ENCODE measurements around the gene GPR141. TPM values are rescaled to one million over a fixed set of nuclear protein-coding genes. Genes with fewer than 3 reads are reported as not detected.

GPR141 gene
- polyA plus RNA-seq, 1 of the 3 experiments (the other 2 are of a cell fraction), result not detected

GRCh38 chr7:37669818-37670217 is 13.7 kb upstream of the GPR141 start:
- no peaks in the 10 kb centered on the region for H3K36me3 ChIP-seq (replicated peaks in 1 of 2; ENCODE audit: control insufficient read depth in 1 of 2, insufficient read depth in 2 of 2, low read length in 1 of 2)
- ChIA-PET POLR2A (no interaction called here), CTCF (interaction anchor here (1.5 kb wide), 1 partner anchor 435 kb away, joined by 4 read pairs; no protein-coding TSS in a partner anchor)
- TF ChIP-seq CTCF (IDR thresholded peaks at IDR 0.05), result no peak
- TF ChIP-seq CHD2 (IDR thresholded peaks at IDR 0.05; ENCODE audit: low read length, partially characterized antibody), result no peak
- TF ChIP-seq RXRA (IDR thresholded peaks at IDR 0.05; ENCODE audit: borderline replicate concordance, low read depth), result no peak
- TF ChIP-seq TEAD4 (IDR thresholded peaks at IDR 0.05; ENCODE audit: borderline replicate concordance, insufficient read depth), result no peak
- TF ChIP-seq FOXM1 (IDR thresholded peaks at IDR 0.05; ENCODE audit: low read depth), result no peak
- no peak for TF ChIP-seq NRF1 (IDR thresholded peaks at IDR 0.05; ENCODE audit: low read depth, low read length)
- no peak for TF ChIP-seq JUND (IDR thresholded peaks at IDR 0.05)
- TF ChIP-seq MAX (IDR thresholded peaks at IDR 0.05; ENCODE audit: low read depth), result no peak
- no peak for TF ChIP-seq USF2 (IDR thresholded peaks at IDR 0.05; ENCODE audit: borderline replicate concordance, low read depth, low read length)
- no peak for TF ChIP-seq EZH2phosphoT487 (IDR thresholded peaks at IDR 0.05; ENCODE audit: borderline replicate concordance, low read depth)
- no peak for TF ChIP-seq TCF12 (IDR thresholded peaks at IDR 0.05)
- TF ChIP-seq NFIC (IDR thresholded peaks at IDR 0.05; ENCODE audit: borderline replicate concordance), result no peak
- no peak for TF ChIP-seq PBX3 (IDR thresholded peaks at IDR 0.05)
- no peak for TF ChIP-seq FOXJ3 (CRISPR knock-in tag; IDR thresholded peaks at IDR 0.05)
- no peak for TF ChIP-seq MXI1 (IDR thresholded peaks at IDR 0.05; ENCODE audit: low read depth, low read length)
- no peak for TF ChIP-seq SMC3 (IDR thresholded peaks at IDR 0.05; ENCODE audit: low read depth, low read length)
- H2AFZ ChIP-seq (ENCODE audit: low read depth), result no peak overlapping the region
- no peak overlapping the region for H3K4me3 ChIP-seq (ENCODE audit: low read depth in 2 of 2, low read length in 1 of 2)
- H3K9me2 ChIP-seq, result no peaks in the 10 kb centered on the region
- H3K9ac ChIP-seq, result no peak overlapping the region
- H3K4me2 ChIP-seq, result no peak overlapping the region
- WGBS (ENCODE audit: low lambda C conversion rate), result 2% methylated on average over 1 of the region's 1 CpG
- H4K20me1 ChIP-seq (ENCODE audit: insufficient read depth), result no peaks in the 10 kb centered on the region
- no peak for DNase-seq
- H3K9me3 ChIP-seq, result peaks cover 7% of the 10 kb centered on the region; the same call in 1 of the 2 replicates
- no peaks in the 10 kb centered on the region for H3F3A ChIP-seq (replicated peaks; ENCODE audit: insufficient read depth)
- H3K79me2 ChIP-seq (ENCODE audit: insufficient read depth), result no peaks in the 10 kb centered on the region
- H3K27ac ChIP-seq (ENCODE audit: low read depth in 2 of 2, low read length in 1 of 2), result no peak overlapping the region
- H3K27me3 ChIP-seq (ENCODE audit: insufficient read depth), result no peaks in the 10 kb centered on the region
- H3K4me1 ChIP-seq (ENCODE audit: control insufficient read depth in 1 of 2, insufficient read depth in 2 of 2, low read depth in 1 of 2, low read length in 1 of 2), result no peaks in the 10 kb centered on the region
